NCI-H146 treated with DMSO at 0.1 percent for 48 hours (cell line): ENCODE measurements around the gene ACY1.

Source experiments
- DNase-seq: peaks from one replicate; lab custom pipeline; 2025; ENCODE audit not compliant: unreplicated experiment; lab: John Stamatoyannopoulos, UW

Gene ACY1

DNA sequence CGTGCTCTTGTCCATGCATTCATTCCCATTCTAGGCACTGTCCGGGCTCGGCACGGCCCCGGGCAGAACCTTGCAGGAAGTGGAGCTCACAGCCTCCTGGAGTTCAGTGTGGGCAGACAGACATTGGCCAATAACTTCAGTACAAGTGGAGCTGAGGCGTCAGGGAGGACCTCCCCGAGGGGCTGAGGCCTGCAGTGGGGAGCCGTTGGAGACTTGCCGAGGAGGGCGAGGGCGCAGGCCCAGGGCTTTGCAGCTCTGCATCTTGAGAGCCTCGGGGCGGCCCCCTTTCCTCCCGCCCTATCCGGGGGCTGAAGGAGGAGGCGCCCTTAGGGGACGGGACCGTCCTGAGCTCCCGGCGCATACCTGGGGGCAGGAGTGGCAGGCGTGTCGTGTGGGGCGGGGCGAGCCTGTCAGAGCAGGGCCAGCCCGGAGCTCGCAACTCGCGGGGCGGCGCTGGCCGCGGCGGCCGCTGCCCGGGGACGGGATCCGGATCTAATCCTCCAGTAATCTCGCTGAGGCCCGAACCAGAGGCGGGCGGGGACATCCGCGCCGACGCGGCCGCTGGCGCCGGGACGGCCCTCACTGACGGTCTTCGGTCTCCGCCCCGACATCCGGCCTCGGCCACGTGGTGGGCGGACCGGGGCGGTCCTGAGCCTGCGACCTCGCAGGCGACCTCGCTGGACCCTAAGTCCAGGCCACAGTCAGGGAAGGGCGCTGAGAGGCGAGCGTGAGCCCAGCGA is at the start of gene ACY1:
ACY1 (plus strand) TSS at position 698 of the 740 bp plus-strand sequence. CDS start 530 bp downstream, outside the sequence.
- no peak for DNase-seq

DNA sequence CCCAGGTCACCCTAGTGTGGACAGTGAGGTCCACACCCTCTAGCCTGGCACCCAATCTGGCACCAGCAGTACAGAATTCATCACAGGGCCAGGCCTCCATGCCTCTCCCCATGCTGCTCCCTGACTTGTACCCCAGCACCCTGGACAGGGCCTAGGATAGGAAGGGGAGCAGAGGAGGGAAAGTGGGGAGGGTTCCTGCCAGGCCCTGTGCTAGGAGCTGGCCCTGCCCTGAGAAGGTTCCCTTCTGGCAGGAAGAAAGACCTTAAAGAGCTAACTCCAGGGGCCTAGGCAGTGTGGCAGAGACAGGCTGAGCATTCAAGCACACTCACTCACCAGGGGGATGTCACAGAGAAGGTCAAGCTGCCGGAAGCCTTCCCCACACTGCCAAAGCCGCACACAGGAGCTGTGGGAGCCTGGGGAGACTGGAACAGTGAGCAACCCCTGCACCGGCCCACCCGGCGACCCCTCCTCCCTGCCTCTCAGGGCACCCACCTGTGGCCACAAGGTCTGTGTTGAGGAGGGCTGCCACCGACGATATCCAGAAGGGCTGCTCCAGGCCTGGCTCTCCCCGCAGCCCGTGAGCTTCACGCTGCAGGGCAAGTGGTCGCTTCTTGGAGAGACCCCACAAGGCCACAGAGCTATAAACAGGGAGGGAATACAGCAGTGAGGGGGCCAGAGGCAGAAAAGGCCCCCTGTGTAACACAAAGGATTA is 49.0 kb upstream of the ACY1 start:
- no peak for DNase-seq

DNA sequence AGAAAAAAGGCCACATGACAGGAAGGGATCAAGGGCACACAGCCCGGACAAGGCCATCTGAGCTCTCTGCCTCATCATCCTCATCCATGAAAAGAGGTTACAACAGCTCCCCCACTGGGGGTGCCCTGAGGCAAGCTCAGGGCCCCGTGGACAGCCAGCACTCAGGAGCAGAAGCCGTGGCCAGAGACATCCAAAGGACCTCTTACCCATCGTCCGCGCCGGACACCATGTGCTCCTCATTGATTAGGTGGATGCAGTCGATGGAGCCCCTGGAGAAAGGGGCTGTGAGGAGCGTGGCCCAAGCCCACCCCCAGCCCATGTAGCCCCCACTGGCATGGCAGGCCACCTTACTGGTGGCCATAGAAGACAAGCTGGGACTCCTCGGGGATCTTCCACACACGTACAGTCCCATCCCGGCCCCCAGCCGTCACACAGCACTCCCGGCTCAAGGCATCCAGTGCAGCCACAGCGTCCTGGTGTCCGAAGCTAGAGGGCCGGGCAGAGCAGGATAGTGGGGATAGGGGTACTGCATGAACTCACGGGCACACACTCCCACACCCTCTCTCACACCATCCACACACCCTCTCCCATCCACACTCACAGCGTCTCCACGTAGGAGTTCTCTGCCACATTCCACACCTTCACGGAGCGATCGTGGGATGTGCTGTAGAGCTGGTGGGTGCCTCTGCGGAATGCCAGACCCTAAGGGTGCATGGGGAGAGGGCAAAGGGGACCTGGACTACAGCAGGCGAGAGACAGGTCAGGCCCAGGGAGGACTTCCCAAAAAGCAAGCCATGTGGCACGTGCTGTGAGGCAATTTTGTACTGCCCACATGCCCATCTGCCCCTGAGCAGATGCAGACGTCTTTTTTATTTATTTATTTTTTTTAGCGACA is 48.1 kb upstream of the ACY1 start:
- DNase-seq, result no peak

DNA sequence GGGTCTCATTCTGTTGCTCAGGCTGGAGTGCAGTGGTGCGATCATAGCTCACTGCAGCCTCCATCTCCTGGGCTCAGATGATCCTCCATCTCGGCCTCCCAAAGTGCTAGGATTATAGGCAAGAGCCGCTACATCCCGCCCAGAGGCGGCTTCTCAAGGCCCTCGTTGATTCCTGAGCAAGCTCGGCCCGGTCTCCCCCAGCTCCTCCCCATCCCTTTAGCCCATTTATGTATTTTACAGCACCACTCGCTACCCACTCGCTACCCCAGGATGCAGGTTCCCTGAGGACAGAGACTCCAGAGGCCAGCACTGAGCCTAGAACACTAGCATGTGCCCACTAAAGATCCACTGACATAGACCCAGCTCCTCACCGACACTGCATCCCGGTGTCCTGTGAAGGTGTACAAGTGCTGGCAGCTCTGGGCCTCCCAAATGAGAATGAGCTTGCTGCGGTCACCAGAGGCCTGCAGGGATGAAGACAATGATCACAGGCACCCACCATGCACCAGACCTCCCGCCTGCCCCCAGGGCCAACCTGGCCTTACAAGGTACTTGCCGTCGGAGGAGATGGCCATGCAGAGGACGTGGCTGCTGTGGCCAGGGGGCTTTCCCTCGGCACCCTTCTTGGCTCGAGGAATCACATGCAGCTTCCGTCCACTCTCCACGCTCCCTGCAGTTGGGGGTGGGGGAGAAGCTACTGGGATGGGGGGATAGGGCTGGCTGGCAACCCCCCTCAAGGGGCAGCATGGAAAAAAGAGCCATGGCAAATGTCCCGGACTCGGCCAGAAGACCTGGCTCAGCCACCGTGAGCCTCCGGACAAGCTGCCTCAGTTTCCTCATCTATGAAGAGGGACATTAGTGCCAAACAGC is 47.2 kb upstream of the ACY1 start:
- DNase-seq, result no peak

DNA sequence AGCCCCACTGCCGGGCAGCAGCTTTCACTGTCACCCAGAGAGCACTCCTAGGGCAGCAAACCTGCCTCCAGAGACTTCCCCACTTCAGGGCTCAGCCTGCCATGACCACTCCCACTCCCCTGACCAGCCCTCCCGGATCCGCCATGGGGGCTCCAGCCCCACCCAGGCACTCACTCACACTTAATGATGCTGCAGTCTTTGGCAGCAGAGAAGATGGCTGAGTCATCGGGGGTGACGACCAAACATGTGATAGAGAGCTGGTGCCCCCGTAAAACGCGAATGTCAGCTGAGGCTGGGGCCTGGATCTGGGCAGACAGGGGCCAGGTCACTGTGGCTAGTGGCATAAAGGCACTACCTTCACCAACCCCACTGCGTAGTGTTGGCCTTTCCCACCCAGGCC is 46.3 kb upstream of the ACY1 start:
- no peak for DNase-seq

DNA sequence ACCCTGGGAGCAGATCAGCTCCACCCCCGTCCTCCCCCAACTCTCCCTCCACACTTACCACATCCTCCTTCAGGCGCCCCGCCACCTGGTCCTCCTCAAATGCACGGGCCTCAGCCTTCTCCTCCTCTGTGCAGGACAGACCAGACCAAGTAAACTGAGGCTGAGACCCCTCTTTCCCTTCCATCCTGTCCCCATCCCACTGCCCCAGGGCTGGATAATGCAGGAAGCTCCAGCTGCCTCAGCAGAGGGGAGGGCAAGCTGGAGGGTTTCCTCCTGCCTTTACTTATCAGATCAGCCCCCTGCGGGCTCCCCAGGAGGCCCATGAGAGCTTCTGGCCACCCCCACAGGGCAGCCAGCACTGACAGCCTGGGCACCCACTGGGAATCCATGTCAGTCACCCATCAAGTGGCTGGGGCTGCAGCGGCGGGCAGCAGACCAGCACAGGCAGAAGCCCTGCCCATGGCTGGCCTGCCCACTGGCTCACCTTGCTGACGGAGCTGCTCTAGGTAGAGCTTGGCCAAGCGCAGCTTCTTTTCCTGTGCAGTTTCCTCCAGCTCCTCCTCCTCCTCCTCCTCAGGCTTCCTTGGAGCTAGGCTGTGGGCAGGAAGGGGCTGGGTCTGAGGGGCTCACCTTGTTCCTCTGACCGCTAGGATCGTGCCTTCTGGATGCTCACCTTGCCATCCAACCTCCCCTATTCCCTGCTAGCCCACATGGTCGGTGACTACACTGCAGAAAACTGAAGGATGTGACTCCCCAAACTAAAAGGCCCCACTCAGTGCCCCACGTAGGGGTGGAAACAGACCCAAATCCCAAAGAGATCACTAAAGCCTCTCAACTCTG is 45.5 kb upstream of the ACY1 start:
- no peak for DNase-seq

DNA sequence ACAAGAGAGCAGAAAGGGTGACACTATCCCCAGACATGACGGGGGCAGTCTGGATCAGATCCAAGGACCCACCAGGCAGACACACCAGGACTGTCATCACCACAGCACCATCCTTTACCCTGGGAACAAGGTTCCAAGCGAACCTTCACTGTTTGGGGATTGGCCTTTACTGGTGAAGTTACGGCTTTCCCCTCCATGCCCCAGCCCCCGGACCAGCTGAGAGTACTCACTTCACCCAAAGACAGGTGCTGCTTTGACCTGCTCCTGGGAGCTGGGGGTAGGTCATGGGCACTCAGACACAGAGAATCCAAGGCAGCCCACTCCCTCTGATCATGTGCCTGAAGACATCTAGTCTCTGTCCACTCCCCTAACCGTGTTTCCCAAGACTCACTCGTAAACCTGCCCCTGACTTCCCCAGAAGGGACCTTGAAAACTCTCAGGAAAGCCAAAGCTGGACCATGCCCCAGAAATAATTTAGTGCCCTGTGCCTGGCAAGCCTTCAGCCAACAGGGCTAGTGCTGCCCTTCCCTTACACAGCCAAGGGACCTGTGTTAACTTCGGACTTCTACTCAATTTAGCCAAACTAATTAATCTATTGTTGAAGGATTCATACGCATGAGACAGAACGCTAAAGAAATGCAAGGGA is 44.4 kb upstream of the ACY1 start:
- DNase-seq, result no peak

DNA sequence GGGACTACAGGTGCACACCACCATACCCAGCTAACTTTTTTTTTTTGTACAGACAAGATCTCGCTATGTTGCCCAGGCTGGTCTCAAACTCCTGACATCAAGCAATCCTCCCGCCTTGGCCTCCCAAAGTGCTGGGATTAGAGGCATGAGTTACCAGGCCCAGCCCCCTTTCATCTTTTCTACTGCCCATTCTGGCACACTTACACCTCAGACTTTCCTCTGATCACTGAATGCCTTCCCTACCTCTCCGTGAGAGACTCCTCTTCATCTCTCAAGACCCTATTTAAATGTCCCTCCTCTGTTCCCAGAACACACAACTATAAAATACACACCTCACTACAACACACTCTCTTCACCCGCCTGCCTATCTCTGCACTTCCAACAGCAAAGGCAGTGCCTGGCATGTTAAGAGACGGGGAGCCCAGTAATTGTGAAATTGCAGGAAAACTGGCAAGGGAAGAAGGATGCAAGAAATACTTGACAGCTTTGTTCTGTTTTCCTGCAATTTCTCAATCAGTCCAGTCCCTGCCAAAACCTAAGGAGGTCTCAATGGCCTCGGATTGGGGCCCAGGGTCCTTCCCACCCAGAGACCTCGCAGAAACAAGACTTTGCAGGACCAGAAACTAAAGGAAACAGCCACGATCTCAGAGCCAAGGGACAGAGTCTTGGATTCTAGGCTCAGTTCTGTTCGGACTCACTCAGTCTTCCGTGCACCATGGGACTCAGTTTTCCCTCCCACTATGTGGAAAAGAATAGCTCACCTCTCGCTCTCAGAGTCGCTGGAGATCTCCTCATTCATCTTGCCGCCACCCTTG is 42.5 kb upstream of the ACY1 start:
- no peak for DNase-seq

DNA sequence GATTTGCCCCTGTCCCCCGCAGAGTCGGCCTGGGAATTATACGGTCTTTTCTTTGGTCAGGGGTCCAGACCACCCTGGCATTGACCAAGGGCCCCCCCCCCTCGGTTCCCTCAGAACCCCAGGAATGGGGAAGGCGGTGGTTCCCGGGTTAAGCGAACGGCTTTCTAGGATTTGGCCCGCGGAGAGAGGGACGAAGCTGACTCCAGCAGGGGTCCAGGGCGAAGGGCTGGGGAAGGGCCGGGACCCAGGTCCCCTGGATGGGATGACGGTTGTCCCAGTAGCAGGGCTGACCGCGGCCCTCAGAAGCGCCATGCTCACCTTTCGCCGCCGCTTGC is 41.9 kb upstream of the ACY1 start:
- no peak for DNase-seq

DNA sequence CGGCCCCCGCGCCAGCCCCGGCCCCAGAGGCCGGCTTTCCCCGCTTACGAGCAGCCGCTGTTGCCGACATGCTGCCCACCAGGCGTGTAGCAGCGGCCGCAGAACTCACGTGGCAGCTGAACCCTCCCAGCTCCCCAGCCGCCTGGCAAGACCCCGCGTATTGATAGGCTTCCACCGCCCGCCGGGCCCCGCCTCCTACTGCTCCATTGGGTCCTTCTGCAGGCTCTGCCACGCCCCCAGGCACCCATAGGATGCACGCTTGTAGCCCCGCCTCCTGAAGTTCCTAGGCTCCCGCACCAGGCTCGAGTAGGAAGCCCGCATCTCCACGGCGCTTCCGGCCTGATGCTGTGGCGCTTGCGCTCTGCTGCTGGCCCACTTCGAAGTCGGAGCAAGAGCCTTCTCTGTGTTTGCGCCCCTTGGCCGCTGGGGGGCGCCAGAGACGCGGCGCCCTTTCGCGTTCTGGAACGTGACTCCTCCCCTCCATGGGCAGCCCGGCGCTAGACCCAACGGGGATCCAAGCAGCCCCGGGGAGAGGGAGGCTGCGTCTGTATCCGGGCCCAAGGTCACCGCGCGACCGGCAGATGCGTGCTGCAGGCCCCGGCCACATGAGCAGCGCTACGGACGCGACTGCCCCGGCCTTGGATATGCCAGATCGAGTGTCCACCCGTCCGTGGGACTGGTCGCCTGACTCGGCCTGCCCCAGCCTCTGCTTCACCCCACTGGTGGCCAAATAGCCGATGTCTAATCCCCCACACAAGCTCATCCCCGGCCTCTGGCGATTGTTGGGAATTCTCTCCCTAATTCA is 41.3 kb upstream of the ACY1 start, which contains the start of the genes PARP3 and RRP9:
PARP3 (plus strand) TSS at position 566 of the 805 bp plus-strand sequence. CDS start 993 bp downstream, outside the sequence.
RRP9 (minus strand) TSS at position 107 of the 805 bp plus-strand sequence; CDS start at position 70, 37 bp downstream.
- DNase-seq, result peak; percentile 92

DNA sequence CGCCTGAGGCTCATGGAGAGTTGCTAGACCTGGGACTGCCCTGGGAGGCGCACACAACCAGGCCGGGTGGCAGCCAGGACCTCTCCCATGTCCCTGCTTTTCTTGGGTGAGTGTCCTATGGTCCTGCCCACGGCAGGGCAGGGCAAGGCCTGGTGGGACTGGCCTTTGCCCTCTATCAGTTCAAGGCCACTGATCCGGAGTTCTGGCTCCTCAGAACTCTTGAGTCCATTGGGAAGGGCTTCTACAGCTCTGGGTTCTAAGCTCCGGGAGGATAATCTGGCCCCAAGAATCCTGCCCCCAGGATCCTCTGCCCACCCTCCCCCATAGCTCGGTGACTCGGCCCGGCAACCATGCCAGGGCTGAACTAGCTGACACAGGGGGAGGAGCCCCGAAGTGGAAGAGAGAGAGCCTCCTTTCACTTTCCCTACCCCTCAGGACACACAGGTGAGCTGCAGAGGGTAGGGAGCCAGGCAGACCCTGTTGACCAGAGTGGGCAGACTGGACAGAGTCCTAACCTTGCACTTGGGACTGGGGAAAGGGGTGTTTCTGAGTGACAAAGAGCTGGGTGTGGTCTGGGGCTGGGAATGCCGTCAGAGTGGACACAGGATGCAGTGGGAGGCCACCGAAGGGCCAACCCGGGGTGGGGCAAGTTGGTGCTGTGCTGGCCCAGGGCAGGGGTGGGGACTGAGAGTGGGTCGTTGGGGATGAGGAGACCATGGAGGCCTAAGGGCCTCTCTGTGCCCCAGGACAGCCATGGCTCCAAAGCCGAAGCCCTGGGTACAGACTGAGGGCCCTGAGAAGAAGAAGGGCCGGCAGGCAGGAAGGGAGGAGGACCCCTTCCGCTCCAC is 40.5 kb upstream of the ACY1 start:
- DNase-seq, result no peak

DNA sequence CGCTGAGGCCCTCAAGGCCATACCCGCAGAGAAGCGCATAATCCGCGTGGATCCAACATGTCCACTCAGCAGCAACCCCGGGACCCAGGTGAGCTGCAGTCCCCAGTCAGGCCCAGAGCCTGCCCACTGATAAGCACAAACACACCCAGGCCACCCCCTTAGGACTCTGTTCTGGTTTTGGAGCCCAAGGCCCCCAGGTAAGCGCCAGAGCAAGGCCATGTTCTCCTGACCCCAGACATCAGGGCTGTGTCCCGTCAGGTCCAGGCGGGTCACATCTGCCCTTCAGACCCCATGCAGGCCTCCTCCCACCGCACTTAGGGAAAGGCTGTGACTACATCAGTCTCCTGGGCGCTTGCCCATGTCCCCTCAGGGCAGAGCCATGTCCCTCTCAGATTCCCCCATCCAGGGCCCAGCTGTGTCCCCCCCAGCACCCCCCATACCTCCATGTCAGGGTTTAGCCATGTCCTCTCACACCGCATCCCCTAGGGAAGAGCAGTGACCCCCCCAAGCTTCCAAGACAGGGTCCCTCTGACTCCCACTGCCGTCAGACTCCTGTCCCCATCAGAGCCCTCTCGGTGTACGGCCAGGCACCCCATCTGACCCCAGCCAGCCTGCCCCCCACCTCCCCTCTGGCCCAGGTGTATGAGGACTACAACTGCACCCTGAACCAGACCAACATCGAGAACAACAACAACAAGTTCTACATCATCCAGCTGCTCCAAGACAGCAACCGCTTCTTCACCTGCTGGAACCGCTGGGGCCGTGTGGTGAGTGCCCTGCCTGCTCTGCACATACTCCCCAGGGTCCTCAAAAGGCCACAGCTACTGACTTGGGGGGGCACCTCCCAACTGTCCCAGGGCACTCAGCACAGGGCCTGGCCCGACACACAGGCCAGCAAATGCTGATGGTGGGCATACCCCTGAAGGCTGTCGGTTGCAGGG is 39.6 kb upstream of the ACY1 start:
- no peak for DNase-seq

DNA sequence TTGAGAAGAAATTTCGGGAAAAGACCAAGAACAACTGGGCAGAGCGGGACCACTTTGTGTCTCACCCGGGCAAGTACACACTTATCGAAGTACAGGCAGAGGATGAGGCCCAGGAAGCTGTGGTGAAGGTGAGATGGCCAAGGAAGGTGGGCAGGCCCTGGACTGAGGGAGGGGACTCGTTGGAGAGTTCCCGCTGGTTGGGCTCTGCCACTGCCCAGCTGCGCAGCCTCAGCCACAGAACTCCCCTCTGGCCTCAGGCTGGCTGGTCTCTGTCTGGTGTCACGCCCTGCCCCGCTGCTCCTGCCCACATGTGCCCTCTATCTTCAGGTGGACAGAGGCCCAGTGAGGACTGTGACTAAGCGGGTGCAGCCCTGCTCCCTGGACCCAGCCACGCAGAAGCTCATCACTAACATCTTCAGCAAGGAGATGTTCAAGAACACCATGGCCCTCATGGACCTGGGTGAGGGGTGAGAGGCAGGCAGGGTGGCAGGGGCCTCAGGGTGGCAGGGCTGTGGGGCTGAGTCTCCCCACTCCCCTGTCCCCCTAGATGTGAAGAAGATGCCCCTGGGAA is 38.8 kb upstream of the ACY1 start:
- DNase-seq, result no peak

DNA sequence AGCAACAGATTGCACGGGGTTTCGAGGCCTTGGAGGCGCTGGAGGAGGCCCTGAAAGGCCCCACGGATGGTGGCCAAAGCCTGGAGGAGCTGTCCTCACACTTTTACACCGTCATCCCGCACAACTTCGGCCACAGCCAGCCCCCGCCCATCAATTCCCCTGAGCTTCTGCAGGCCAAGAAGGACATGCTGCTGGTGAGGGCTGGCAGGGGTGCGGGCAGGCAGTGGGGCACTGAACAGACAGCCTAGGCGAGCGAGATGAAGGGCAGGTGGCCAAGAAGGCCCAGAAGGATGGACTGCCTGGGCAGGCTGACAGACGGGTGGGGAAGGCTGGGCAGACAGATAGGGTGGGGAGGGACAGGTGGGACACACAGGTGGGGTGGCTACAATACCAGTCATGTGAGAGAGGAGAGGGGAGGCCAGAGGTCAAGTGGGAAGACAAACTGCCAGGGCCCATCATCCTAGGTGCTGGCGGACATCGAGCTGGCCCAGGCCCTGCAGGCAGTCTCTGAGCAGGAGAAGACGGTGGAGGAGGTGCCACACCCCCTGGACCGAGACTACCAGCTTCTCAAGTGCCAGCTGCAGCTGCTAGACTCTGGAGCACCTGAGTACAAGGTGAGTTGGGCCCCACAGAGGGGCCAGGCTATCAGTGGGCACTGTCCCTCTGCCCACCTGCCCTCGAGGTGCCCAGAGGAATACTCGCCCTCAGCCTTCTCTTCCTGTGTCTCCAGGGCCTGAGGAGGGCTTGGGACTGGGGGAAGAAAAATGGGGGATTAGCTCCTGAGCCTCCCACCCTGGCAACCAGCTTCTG is 38.1 kb upstream of the ACY1 start:
- no peak for DNase-seq
